HG03045 (cell line): ENCODE measurements around the gene GNS.
"Not testable (repeated sequence)": the region's sequence is repeated elsewhere in the genome, so short reads cannot be mapped to it uniquely, and the experiment has no call there.

Source experiments
- ATAC-seq: cut with Tn5 transposase; IDR thresholded peaks from one replicate; pipeline ENCODE4 v1.9.1; 2021; ENCODE audit warnings: mild to moderate bottlenecking, moderate library complexity; ENCODE audit not compliant: unreplicated experiment

Gene GNS

DNA sequence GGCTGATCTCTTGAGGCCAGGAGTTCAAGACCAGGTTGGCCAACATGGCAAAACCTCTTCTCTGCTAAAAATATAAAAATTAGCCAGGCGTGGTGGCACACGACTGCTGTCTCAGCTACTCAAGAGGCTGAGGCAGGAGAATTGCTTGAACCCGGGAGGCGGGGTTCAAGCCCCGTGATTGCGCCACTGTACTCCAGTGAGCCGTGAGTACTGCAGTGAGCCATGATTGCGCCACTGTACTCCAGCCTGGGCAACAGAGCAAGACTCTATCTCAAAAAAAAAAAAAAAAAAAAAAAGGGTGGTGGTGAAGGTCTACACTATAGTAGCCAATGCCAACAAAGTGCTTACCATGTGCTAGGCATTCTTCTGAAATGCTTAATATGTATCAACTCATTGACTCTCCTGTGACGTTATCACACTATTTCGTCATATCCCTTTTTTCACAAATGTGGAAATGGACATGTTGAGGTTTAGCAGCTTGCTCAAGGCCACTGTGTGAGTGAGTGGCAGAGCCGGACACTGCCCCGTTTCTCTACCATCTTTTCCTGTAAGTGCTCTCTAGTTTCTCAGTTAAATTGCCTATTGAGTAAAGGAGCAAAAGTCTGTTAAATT is 59.6 kb downstream of the GNS start:
- no peak for ATAC-seq

DNA sequence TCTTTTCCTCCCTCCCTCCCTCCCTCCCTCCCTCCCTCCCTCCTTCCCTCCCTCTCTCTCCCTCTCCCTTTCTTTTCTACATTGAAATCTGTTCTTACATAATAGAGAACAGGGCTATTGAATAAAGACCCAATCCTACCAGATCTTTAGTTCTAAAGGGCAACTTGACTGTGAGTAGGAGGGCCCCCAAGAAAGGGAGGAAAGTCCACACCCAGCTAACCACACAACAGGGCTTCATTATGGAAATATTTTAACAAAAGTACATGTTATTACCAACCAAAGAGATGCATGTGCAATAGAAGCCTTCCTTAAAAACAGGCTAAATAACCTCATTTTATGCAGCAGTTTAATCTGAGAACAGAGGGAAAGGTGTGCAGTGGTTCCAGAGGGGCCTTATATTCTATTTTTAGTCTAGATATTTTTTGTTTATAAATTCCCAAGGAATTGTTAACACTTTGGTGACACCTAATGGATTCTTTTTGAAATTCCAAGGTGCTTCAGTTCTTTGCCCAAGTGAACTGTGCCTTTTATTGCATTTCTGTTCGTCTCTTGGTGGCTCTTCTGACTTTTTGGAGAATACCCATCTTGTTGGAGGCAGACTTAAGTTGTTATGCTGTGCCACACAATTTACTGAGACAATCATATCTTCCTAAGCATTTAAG is 63.0 kb downstream of the GNS start:
- ATAC-seq, result no peak

DNA sequence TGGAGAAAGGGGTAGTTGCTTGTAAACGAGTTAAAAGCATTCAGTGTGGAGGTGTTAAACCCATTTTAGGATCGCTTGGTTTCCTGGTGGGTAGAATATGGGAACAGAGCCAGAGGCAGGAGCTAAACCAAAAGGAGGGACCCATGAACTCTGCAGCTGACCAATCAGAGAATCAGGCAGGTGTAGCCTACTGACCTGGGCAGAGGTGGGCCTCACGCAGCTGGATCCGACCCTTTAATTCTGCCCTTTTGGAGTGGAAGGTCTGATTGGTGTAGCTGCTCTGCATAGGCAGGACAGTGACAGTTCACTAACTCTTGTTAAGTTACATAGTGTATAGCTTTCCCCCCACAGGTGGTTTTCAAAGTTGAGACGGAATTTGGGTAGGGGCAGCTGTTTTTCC is 63.7 kb downstream of the GNS start:
- ATAC-seq, result no peak

DNA sequence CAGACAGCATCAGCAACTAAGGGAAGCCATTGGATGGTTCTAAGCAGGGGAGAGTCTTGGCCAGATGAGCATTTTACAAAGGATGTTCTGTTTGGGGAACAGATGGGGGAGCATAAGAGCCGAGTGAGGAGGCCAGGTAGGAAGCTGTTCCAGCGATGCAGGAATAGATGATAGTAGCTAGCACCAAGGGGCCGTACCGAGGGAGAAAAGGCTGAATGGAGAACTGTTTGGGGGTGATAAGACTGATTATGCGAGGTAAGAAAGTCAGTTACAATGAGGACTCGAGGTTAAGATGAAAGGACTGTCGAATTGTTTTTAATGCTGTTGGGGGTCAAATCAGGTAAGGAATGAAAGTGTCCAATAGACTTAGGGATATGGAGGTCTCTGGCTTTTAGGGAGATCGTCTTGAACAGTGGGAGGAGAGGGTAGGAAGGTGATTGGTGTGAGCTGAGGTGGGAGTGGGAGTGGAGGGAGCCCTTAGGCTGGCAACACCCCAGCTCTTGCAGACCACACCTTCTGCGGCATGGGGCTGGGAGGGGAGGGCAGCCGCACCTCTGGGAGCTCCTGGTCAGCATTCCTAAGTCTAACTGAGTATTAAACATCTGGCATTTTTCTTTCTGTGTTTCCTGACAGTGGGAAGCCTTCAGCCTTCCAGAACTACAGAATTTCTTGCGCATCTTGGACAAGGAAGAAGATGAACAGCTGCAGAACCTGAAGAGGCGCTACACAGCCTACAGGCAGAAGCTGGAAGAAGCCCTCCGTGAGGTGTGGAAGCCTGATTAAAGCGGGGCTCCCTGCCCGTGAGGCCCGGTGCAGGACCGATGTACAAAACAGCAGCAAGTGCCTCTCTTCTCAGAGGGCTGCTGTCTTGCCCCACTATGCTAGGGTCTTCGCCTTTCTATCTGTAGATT is 64.8 kb downstream of the GNS start:
- ATAC-seq, result no peak

DNA sequence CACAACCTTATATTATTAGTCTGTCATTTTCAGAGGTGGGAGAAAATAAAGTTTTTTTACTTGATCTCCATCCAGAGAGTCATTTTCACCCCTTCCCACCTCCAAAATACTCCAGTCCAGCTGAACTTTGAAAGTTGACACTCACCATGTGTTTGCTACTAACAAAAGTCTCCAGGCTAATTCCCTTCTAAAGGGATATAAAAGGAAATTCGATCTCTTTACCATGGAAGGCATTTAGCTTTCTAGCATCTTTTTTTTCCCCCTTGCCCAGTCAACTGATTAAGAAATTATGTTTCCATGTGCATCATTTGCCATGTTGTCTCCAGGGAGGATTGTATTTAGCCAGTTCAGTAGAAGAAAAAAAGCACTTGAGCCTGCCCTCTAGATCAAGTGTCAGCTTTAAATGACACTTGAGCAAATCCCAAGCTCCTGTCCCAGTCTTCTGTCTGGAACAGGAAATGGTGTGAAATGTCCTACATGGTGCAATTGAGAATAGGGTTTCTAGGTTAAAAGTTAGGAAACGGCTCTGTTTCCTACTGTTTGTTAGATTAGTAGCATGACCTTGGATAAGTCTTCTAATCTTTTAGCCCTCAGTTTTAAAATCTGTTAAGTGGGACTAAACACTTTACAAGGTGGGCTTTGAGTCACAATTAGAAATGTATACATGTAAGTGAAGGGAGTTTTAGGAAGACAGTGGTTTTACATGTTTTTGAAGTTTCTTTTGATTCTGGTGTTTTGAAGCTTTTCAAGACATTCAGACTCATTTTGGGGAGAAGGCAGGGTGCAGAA is 67.2 kb downstream of the GNS start:
- ATAC-seq, result no peak

DNA sequence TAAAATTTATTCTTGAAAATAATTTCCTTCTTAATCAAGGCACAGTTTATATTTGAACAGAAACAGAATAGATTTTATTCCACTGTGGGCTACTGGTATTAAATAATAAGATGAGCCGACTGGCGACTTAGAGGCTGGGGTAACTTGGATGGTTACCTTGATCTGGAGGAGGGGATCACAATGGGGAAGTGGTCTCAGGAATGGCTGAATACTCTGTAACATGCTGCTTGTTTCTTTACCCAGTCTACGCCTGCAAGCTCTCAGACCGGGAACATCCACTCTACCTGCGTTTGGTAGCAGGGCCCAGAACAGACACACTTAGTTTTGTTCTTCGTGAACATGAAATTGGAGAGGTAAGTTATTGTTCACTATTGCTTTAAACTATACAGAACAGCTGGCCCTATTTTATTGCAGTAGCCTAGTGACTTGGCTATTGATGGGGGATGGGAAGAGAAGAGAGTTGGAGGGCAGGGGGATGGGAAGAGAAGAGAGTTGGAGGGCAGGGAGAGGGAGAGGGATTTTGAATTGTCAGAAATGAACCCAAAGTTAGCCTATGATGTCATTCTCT is 67.9 kb downstream of the GNS start:
- ATAC-seq, result no peak

DNA sequence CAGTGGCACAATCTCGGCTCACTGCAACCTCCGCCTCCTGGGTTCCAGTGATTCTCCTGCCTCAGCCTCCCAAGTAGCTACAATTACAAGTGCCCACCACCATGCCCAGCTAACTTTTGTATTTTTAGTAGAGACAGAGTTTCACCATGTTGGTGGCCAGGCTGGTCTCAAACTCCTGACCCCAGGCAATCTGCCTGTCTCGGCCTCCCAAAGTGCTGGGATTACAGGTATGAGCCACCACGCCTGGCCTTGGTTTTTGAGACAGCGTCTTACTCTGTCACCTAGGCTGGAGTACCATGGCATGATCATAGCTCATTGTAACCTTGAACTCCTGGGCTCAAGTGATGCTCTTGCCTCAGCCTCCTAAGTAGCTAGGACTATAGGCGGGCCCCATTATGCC is 69.0 kb downstream of the GNS start:
- ATAC-seq, result not testable (repeated sequence)

DNA sequence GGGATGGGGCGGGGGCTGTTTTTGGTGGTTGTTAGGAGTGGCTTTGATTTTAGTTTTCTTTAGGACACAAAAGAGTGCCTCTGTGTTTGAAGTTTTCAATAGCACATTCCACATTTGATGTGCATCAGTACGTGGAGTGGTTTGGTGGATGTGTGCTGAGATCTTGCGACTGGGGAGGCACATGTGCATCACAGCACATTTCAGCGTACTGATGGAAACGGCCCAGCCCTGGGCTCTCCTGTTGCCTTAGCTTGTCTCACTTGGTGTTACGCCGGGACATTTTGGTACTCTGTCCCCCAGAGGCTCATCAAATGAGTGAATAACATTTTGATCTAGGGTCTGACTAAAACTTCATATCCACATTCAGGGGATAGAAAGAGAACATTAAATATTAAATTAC is 70.5 kb downstream of the GNS start:
- no peak for ATAC-seq

DNA sequence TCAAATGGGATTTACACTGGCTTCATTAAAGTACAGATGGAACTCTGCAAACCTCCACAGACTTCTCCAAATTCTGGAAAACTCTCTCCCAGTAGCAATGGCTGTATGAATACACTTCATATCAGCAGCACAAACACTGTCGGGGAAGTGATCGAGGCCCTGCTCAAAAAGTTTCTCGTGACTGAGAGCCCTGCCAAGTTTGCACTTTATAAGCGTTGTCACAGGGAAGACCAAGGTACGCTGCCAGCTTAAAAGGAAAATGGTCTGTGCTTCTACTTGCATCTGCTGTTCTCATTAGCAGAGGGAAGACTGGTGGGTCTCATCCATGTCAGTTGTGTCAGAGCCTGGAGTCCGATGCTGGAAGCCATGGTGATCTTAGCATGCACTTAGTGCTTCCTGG is 71.0 kb downstream of the GNS start:
- ATAC-seq, result no peak

DNA sequence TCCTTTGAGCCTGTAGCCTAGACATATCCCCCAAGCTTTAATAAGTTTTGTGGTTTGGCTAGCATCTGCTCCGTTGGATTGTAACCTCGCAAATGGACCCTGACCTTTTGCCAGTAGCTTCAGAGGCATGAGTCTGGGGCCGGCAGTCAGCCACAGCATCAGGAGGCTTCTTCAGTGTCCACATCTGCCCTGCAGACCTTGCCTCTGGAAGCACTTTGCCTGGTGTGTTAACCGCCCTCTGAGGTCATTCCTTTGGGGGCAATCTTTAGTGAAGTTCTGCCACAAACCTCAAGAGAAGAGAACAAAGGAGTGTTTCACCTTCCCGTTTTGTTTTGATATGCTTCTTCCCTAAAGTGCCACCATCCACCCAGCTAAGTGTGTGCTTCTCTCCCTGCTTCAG is 71.4 kb downstream of the GNS start:
- no peak for ATAC-seq

DNA sequence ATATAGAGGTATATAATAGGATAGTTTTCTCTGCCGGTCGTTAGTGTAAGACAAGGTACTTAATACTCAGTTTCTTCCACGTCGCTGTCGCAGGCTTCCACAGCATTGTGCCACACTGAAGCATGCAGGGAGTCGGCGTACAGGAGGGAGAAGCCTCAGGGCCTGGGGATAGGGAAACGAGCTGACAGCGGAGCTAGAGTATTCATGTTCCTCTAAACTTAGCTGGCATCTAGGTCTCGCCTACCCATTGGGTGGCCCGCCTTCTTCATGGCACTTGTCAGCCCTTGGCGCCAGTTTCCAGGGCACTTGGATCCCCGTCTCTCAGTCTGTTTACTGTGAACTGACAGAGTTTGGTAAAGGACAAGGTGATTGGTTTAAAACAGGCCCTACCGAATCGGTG is 73.6 kb downstream of the GNS start:
- no peak for ATAC-seq

DNA sequence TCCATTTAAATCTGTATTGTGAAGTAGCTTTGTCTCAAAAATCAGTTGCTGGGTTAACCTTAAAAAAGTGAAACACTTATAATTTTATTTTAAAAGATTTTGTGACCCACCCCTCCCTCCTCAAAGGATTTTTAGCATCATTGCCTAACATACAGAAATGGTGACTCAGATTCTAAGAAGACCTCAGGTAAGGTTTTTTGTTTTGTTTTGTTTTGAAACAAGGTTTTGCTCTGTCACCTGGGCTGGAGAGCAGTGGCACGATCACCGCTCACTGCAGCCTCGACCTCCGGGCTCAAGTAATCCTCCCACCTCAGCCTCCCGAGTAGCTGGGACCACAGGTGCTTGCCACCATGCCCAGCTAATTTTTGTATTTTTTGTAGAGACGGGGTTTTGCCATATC is 74.2 kb downstream of the GNS start:
- no peak for ATAC-seq

DNA sequence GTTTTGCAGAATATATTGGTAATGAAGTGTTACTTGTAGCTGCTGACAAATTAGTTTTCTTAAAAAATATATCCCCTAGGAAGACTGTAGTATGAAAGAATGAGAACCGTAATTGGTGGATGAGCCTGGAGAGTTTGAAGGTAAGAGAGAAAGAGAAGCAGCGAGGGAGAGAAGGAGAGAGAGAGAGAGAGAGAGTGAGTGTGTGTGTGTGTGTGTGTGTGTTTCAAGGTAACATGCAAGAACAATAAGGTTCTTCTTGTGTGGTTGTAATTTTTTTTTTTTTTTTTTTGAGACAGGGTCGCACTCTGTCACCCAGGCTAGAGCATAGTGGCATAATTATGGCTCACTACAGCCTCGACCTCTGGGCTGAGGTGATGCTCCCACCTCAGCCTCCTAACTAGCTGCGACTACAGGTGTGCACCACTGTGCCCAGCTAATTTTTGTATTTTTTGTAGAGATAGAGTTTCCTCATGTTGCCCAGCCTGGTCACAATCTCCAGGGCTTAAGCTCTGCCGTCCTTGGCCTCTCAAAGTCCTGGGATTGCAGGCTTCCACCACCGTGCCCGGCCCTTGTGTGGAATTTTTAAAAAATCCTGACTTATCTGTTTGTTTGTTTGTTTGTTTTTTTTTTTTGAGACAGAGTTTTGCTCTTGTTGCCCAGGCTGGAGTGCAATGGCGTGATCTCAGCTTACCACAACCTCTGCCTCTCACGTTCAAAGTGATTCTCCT is 75.2 kb downstream of the GNS start:
- ATAC-seq, result no peak

DNA sequence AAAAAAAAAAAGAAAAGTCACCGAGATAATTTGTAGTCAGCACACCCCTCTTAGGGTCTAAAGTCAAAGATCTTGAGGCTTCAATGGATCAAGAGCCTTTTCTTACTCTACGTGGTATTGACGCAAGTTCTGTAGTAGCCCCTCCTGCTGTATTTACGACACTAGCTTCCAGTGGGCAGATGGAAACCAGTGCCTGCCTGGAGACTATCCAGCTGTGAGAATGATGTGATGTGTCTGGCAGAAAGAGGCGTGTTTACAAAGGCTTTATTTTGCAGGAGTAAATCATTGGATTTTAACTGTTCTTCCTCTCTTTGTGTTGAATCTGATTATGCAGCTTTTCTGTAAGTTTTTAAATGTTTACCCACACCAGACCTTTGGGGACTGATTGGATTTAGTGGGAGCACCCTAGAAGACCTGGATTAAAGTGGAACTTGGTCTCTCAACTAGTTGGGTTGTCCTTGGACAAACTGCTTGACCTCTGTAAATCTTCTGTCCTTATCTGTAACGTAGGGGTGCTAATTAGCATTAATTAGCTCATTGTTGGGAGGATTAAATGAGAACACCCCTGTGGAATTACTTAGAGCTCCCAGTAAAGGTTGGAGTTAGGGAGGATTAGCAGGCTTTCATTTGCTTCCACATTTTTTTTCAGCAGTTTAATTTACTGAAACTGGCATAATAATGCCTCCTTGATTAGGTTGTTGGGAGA is 76.5 kb downstream of the GNS start:
- no peak for ATAC-seq

DNA sequence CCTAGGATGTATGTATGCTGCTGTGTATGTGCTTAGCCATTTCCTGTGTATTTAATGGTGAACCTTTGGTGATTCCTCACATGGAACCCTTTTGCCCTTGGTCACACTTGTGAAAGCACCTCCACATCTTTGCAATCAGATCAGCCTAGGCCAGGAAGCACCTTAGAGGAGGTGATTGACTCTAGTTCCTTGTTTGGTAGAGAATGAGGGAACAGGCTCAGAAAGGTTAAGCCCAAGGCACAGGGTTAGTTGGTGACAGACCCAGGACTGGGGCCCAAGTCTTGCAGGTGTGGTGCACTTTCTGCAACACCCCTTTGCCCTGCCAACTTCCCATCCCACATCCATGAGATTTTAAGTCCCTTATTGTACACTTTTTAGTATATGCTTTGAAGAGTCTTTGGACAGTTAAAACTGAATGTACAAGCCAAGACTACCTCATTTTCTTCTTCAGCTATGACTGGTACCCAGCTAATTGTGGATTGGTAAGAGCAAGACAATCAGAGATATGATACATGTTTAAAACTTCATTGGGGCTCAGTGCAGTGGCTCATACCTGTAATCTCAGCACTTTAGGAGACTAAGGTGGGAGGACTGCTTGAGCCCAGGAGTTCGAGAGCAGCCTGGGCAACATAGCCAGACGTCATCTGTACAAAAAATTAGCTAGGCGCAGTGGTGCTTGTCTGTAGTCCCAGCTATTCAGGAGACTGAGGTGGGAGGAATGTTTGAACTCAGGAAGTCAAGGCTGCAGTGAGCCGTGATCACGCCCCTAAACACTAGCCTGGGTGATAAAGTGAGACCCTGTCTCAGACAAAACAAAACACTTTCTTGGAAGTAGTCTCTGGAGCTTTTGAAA is 77.8 kb downstream of the GNS start:
- no peak for ATAC-seq

DNA sequence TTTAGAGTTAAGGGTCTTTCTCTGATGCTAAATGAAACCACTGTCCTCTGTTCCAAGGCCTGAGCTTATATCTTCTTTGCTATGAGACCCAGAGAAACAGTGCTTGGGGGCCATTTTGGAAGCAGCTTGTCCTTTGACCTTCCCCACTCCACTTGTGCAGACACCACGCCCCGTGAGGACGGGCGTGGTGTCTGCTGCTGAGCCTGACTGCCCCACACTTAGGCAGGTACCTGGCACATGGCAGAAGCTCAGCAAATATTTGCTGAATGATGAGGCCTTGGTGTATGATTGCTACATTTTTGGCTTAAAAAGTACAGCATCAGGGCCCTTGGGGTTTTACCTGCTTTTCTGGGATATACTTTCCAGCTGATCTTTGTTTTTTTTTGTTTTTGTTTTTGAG is 79.0 kb downstream of the GNS start:
- ATAC-seq, result no peak

DNA sequence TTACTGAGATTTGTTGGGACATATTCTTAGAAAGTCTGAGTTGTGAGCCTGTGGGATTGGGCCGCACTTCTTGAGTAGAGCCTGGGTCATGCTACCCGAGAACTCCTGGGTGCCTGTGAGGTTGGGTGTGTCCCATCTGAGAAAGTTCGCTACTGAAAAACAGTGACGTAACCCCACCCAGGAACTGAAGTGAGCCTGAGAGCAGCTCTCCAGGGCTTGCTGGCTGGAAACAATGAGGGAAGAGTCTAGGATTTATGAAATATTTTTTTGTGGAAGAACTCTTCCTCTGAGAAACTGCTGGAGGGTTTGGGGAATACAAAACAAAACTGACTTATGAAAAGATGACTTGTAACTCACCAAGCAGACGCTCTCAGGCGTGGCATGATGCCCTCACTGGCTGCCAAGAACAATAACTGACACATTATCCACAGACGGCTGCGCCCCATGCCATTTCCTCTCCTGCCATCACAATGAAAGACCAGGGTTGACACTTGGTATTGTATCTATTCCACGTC is 79.7 kb downstream of the GNS start:
- ATAC-seq, result peak; percentile 45

DNA sequence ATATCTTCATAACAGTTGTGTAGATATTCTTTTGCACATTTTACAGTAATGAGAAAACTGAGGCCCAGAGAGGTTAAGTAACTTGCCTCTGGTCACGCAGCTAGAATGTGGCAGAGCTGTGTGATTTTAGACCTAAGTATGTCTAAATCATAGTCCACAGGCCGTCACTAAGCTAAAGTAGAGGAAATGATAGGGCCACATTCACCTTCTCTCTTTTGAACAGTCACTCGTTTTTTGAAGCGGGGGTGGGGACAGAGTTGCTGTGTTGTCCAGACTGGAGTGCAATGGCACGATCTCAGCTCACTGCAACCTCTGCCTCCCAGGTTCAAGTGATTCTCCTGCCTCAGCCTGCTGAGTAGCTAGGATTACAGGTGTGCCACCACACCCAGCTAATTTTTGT is 80.4 kb downstream of the GNS start:
- no peak for ATAC-seq

DNA sequence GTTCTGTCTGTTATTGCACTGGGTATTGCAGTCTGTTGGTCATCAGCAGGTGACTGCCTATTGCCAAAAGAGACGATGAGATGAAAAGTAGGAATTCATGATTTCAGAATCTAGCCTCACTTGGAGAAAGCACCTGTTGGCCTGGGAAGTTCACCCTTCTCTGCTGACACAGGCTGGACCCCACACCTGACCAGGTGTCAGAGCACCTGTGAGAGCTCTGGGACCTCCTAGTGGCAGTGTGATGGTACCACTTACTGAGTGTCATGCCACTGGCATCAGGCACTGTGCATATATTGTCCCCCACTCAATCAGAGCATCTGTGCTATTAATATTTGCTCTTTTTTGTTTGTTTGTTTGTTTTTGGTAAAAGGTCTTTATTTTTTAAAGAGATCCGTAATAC is 81.0 kb downstream of the GNS start:
- ATAC-seq, result no peak
